Esophagus squamous epithelium (tissue), 4 donors: ENCODE data around the gene TMEM184C.

Experiments used
- POLR2A ChIP-seq, 4 donors: fragments of 450-650 bp; IDR thresholded peaks; one replicate each; pipeline ENCODE4 v1.6.1; 2017; ENCODE audit warnings: antibody characterized with exemption in 4 of 4, mild to moderate bottlenecking in 4 of 4, moderate library complexity in 3 of 4
- TF ChIP-seq, protein P1 (sequence below), 6 experiments: fragments of 450-650 bp in 4 of 6; fragments of 200-600 bp in 2 of 6; sonication (generic) in 2 of 6; IDR thresholded peaks; one replicate each; pipeline ENCODE4 v1.5.1; 2016 to 2019; ENCODE audit warnings: antibody characterized with exemption in 6 of 6, mild to moderate bottlenecking in 4 of 6, moderate library complexity in 4 of 6

- TF ChIP-seq, protein P1, sequence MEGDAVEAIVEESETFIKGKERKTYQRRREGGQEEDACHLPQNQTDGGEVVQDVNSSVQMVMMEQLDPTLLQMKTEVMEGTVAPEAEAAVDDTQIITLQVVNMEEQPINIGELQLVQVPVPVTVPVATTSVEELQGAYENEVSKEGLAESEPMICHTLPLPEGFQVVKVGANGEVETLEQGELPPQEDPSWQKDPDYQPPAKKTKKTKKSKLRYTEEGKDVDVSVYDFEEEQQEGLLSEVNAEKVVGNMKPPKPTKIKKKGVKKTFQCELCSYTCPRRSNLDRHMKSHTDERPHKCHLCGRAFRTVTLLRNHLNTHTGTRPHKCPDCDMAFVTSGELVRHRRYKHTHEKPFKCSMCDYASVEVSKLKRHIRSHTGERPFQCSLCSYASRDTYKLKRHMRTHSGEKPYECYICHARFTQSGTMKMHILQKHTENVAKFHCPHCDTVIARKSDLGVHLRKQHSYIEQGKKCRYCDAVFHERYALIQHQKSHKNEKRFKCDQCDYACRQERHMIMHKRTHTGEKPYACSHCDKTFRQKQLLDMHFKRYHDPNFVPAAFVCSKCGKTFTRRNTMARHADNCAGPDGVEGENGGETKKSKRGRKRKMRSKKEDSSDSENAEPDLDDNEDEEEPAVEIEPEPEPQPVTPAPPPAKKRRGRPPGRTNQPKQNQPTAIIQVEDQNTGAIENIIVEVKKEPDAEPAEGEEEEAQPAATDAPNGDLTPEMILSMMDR (IDR thresholded peaks at IDR 0.05): no peak
- no peak for TF ChIP-seq POLR2A (IDR thresholded peaks at IDR 0.05)
These were observed 869 bp downstream of the TMEM184C start for GRCh38 chr4:147617841-147618691.
